H1 (cell line): ENCODE data around the gene MAPK11. TPM values are rescaled to one million over a fixed set of nuclear protein-coding genes. Genes with fewer than 3 reads are reported as not detected.

Experiments used
- CTCF ChIA-PET: fragments of 300-600 bp; sonication (Branson Sonifier 250); formaldehyde crosslinking; loops from one replicate; lab custom pipeline; 2021; ENCODE audit not compliant: partially characterized antibody; lab: Charles Lee
- POLR2A ChIA-PET: fragments of 300-600 bp; sonication (Branson Sonifier 250); formaldehyde crosslinking; loops from one replicate; lab custom pipeline; 2021; ENCODE audit warnings: inconsistent platforms; ENCODE audit not compliant: partially characterized antibody; lab: Charles Lee
- DNase-seq, 2 experiments: peaks; one replicate each; pipeline versions ENCODE4 v3.0.0 to v3.0.0-alpha.2; 2010 to 2022; ENCODE audit warnings: low spot score in 2 of 2, low read depth in 1 of 2, mixed read lengths in 1 of 2
- FAIRE-seq: peaks from 2 replicates; lab custom pipeline; 2011; peaks lifted over from hg19 to GRCh38; lab: Jason Lieb, UNC
- H2AFZ ChIP-seq: 2 replicates; pipeline ENCODE4 v1.8.1; 2012; ENCODE audit warnings: low read length, inconsistent platforms
- H2AK5ac ChIP-seq: 2 replicates; pipeline ENCODE4 v1.6.1; 2013; ENCODE audit warnings: low read depth, low read length
- H2BK120ac ChIP-seq: replicated peaks from 2 replicates; pipeline ENCODE3; 2013; ENCODE audit warnings: low read depth, low read length, inconsistent platforms
- H2BK12ac ChIP-seq: 2 replicates; pipeline ENCODE4 v1.6.1; 2013; ENCODE audit warnings: low read depth, low read length
- H2BK15ac ChIP-seq: 2 replicates; pipeline ENCODE4 v1.6.1; 2013; ENCODE audit warnings: low read length
- H2BK20ac ChIP-seq: 2 replicates; pipeline ENCODE4 v1.6.1; 2013; ENCODE audit warnings: low read length
- H2BK5ac ChIP-seq: 2 replicates; pipeline ENCODE4 v1.6.1; 2013; ENCODE audit warnings: low read depth, low read length
- H3K14ac ChIP-seq: 2 replicates; pipeline ENCODE4 v1.6.1; 2013; ENCODE audit warnings: inconsistent platforms; ENCODE audit not compliant: insufficient read length
- H3K18ac ChIP-seq: 2 replicates; pipeline ENCODE4 v1.6.1; 2013; ENCODE audit warnings: low read length; ENCODE audit errors: extremely low read depth
- H3K23ac ChIP-seq: 2 replicates; pipeline ENCODE4 v1.6.1; 2013; ENCODE audit warnings: inconsistent platforms; ENCODE audit not compliant: insufficient read length
- H3K23me2 ChIP-seq: 2 replicates; pipeline ENCODE4 v1.6.1; 2013; ENCODE audit warnings: low read depth, low read length
- H3K27ac ChIP-seq: 2 replicates; pipeline ENCODE4 v1.6.1; 2011; ENCODE audit warnings: low read depth, low read length, inconsistent platforms
- H3K27me3 ChIP-seq, 4 experiments: replicated peaks in 1 of 4; 1 replicate in 1 of 4; 2 replicates in 3 of 4; pipeline versions ENCODE4 v1.6.1 to v1.8.1; 2011 to 2013; ENCODE audit warnings: low read length in 3 of 4, mild to moderate bottlenecking in 3 of 4, inconsistent platforms in 2 of 4, mixed read lengths in 2 of 4, moderate library complexity in 1 of 4; ENCODE audit not compliant: control insufficient read depth in 3 of 4, insufficient read depth in 3 of 4; ENCODE audit errors: extremely low read depth in 1 of 4
- H3K36me3 ChIP-seq, 4 experiments: 2 replicates each; pipeline versions ENCODE4 v1.6.1 to v1.8.1; 2011 to 2013; ENCODE audit warnings: mild to moderate bottlenecking in 4 of 4, low read length in 3 of 4, moderate library complexity in 2 of 4, control low read depth in 1 of 4, inconsistent platforms in 1 of 4; ENCODE audit not compliant: insufficient read depth in 4 of 4, control insufficient read depth in 2 of 4
- H3K4ac ChIP-seq: replicated peaks from 2 replicates; pipeline ENCODE3; 2013; ENCODE audit warnings: low read length, low read depth, mixed read lengths, inconsistent platforms; ENCODE audit not compliant: insufficient read length
- H3K4me1 ChIP-seq, 4 experiments: replicated peaks in 1 of 4; 1 replicate in 1 of 4; 2 replicates in 3 of 4; pipeline versions ENCODE4 v1.6.1 to v1.8.1; 2011 to 2013; ENCODE audit warnings: low read length in 3 of 4, inconsistent platforms in 2 of 4, mixed read lengths in 1 of 4; ENCODE audit not compliant: insufficient read depth in 4 of 4, control insufficient read depth in 3 of 4
- H3K4me2 ChIP-seq, 2 experiments: 2 replicates each; pipeline versions ENCODE4 v1.6.1 to v1.8.1; 2011 to 2013; ENCODE audit warnings: low read depth in 2 of 2, low read length in 2 of 2, control low read depth in 1 of 2, inconsistent platforms in 1 of 2, mild to moderate bottlenecking in 1 of 2; ENCODE audit not compliant: insufficient read depth in 1 of 2
- H3K4me3 ChIP-seq, 4 experiments: fragments of 200-600, 300-600 bp in 1 of 4; sonication (generic), shearing (Covaris generic), sonication (Bioruptor Twin) in 1 of 4; 2 replicates each; pipeline versions ENCODE4 v1.5.1 to v1.8.1; 2011 to 2016; ENCODE audit warnings: low read length in 4 of 4, low read depth in 3 of 4, control low read depth in 2 of 4, inconsistent platforms in 2 of 4, mild to moderate bottlenecking in 2 of 4, mixed read lengths in 1 of 4, moderate library complexity in 1 of 4; ENCODE audit not compliant: insufficient read depth in 2 of 4; ENCODE audit errors: extremely low read depth in 1 of 4
- H3K56ac ChIP-seq: replicated peaks from 2 replicates; pipeline ENCODE3; 2013; ENCODE audit warnings: low read depth, mild to moderate bottlenecking, mixed read lengths, low read length, inconsistent platforms; ENCODE audit not compliant: insufficient read length
- H3K79me1 ChIP-seq: 2 replicates; pipeline ENCODE4 v1.6.1; 2013; ENCODE audit warnings: low read depth, low read length, control low read depth
- H3K79me2 ChIP-seq, 2 experiments: 2 replicates each; pipeline versions ENCODE4 v1.6.1 to v1.8.1; 2012 to 2013; ENCODE audit warnings: low read length in 2 of 2, mild to moderate bottlenecking in 2 of 2, inconsistent platforms in 1 of 2; ENCODE audit not compliant: insufficient read depth in 2 of 2, control insufficient read depth in 1 of 2
- H3K9ac ChIP-seq, 4 experiments: replicated peaks in 1 of 4; 1 replicate in 1 of 4; 2 replicates in 3 of 4; pipeline versions ENCODE4 v1.6.1 to v1.8.1; 2011 to 2013; ENCODE audit warnings: low read depth in 3 of 4, low read length in 3 of 4, control low read depth in 2 of 4, mild to moderate bottlenecking in 2 of 4, moderate library complexity in 2 of 4, inconsistent platforms in 1 of 4; ENCODE audit errors: extremely low read depth in 1 of 4
- H3K9me3 ChIP-seq, 2 experiments: 2 replicates each; pipeline versions ENCODE4 v1.6.1 to v1.8.1; 2012 to 2013; ENCODE audit warnings: mild to moderate bottlenecking in 2 of 2, moderate library complexity in 2 of 2, control low read depth in 1 of 2, inconsistent platforms in 1 of 2, low read depth in 1 of 2, low read length in 1 of 2, mixed read lengths in 1 of 2; ENCODE audit not compliant: insufficient read depth in 2 of 2
- H4K20me1 ChIP-seq, 2 experiments: replicated peaks in 1 of 2; 2 replicates each; pipeline versions ENCODE3 to v1.8.1; 2011 to 2013; ENCODE audit warnings: inconsistent platforms in 2 of 2, low read length in 2 of 2, mild to moderate bottlenecking in 1 of 2; ENCODE audit not compliant: insufficient read depth in 2 of 2, control insufficient read depth in 1 of 2
- H4K5ac ChIP-seq: 2 replicates; pipeline ENCODE4 v1.6.1; 2013; ENCODE audit warnings: low read length, low read depth, mixed read lengths, inconsistent platforms; ENCODE audit not compliant: insufficient read length
- H4K8ac ChIP-seq: 2 replicates; pipeline ENCODE4 v1.8.0; 2013; ENCODE audit warnings: mild to moderate bottlenecking, moderate library complexity, low read length, inconsistent platforms; ENCODE audit not compliant: insufficient read depth; ENCODE audit errors: extremely low read depth
- H4K91ac ChIP-seq: replicated peaks from 2 replicates; pipeline ENCODE3; 2013; ENCODE audit warnings: low read length, mixed read lengths, inconsistent platforms; ENCODE audit not compliant: insufficient read length
- ASH2L ChIP-seq: fragments of 200-600, 300-600 bp; sonication (generic); IDR thresholded peaks from one replicate; pipeline ENCODE4 v1.7.1; 2017; ENCODE audit warnings: low read length
- BRCA1 ChIP-seq: IDR thresholded peaks from 2 replicates; pipeline ENCODE4 v1.6.1; 2012; ENCODE audit warnings: low read depth, low read length, improper control_type of control experiment
- CBX8 ChIP-seq: fragments of 300-800, 300-1000 bp; sonication (generic); IDR thresholded peaks from 2 replicates; pipeline ENCODE4 v1.7.1; 2016; ENCODE audit warnings: low read depth, low read length, borderline replicate concordance
- CHD1 ChIP-seq: IDR thresholded peaks from 2 replicates; pipeline ENCODE4 v1.6.1; 2012; ENCODE audit warnings: low read depth, low read length, improper control_type of control experiment
- EGR1 ChIP-seq: IDR thresholded peaks from 2 replicates; pipeline ENCODE4 v1.6.1; 2011; ENCODE audit warnings: low read depth, low read length, borderline replicate concordance
- GABPA ChIP-seq: IDR thresholded peaks from 2 replicates; pipeline ENCODE4 v1.6.1; 2011; ENCODE audit warnings: mild to moderate bottlenecking, low read length, moderate library complexity, borderline replicate concordance; ENCODE audit not compliant: insufficient read depth
- GTF2F1 ChIP-seq: IDR thresholded peaks from 2 replicates; pipeline ENCODE4 v1.6.1; 2012; ENCODE audit warnings: low read depth, low read length, improper control_type of control experiment, borderline replicate concordance
- HDAC2 ChIP-seq, 2 experiments: fragments of 300-600 bp in 1 of 2; sonication (generic) in 1 of 2; IDR thresholded peaks; 2 replicates each; pipeline ENCODE4 v1.6.1; 2011 to 2012; ENCODE audit warnings: low read depth in 2 of 2, low read length in 2 of 2, mild to moderate bottlenecking in 2 of 2, moderate library complexity in 2 of 2, borderline replicate concordance in 1 of 2, inconsistent platforms in 1 of 2
- KDM1A ChIP-seq: fragments of 200-600, 300-600 bp; sonication (generic); IDR thresholded peaks from 2 replicates; pipeline ENCODE4 v1.7.1; 2016; ENCODE audit warnings: mild to moderate bottlenecking, low read length, borderline replicate concordance
- KDM4A ChIP-seq: IDR thresholded peaks from one replicate; pipeline ENCODE4 v1.7.1; 2012; ENCODE audit warnings: low read depth, mild to moderate bottlenecking, moderate library complexity, low read length, inconsistent platforms; ENCODE audit not compliant: severe bottlenecking
- MAX ChIP-seq: IDR thresholded peaks from 2 replicates; pipeline ENCODE4 v1.6.1; 2012; ENCODE audit warnings: inconsistent platforms
- POLR2AphosphoS5 ChIP-seq: IDR thresholded peaks from 2 replicates; pipeline ENCODE4 v1.6.1; 2011; ENCODE audit warnings: low read depth, low read length
- SUZ12 ChIP-seq: fragments of 200-600 bp; sonication (generic); IDR thresholded peaks from 2 replicates; pipeline ENCODE4 v1.6.1; 2012; ENCODE audit warnings: mild to moderate bottlenecking, inconsistent platforms, low read length, moderate library complexity, mixed read lengths
- TBP ChIP-seq: IDR thresholded peaks from 2 replicates; pipeline ENCODE4 v1.6.1; 2011; ENCODE audit warnings: low read depth, low read length, improper control_type of control experiment
- WGBS, 2 experiments: shearing (Covaris generic) in 1 of 2; methylation state at CpG; one replicate each; pipeline versions ENCODE4 v1.1.6 to v1.1.7; 2013 to 2015; ENCODE audit warnings: low lambda C conversion rate in 2 of 2, mixed read lengths in 2 of 2, inconsistent platforms in 1 of 2, low coverage in 1 of 2, missing lambda C conversion rate in 1 of 2; ENCODE audit not compliant: insufficient replicate concordance in 2 of 2, insufficient coverage in 1 of 2, insufficient read length in 1 of 2; ENCODE audit errors: extremely low coverage in 1 of 2, missing lambda C conversion rate in 1 of 2; 5-methylcytosine and 5-hydroxymethylcytosine counted together
- polyA plus RNA-seq, 7 experiments: library from polyadenylated mRNA; depleted of rRNA in 3 of 7; stranded (reverse) in 5 of 7; unstranded in 2 of 7; fragments of >200 nt in 5 of 7; fragments of 200-250 nt in 2 of 7; gene quantifications; 1 replicate in 5 of 7; 2 replicates in 1 of 7; 4 replicates in 1 of 7; pipeline versions ENCODE4 v1.2.1 to v1.2.3, GENCODE V29; 2011 to 2013; ENCODE audit warnings: missing spikeins in 2 of 7, mixed read lengths in 2 of 7
- total RNA-seq: library from RNA; stranded (reverse); fragmentation: NEBNext Ultra II Directional; extraction: Animal tissue kit (Norgen Biotek cat#: 25700); gene quantifications from 2 replicates; pipeline ENCODE4 v1.2.1, GENCODE V29; 2021

MAPK11 gene
- total and polyA plus RNA-seq, 2 of the 8 experiments (the other 6 are each of a cell fraction or from before 2014, with no cell fraction given) = 0.70 to 1.5 TPM

GRCh38 chr22:50281384-50281760 lies 11.2 kb upstream of the MAPK11 start:
- H3K4ac ChIP-seq = no peak overlapping the region
- no peak overlapping the region for H3K14ac ChIP-seq
- H3K79me2 ChIP-seq = no peaks in the 10 kb centered on the region
- no peaks in the 10 kb centered on the region for H3K23me2 ChIP-seq
- H3K36me3 ChIP-seq = peaks cover 26 to 87% (median 45%) of the 10 kb centered on the region in 4 experiments
- 92% methylated on average over 33 of the region's 36 CpGs; no CpG with 5 or more reads in 1 of the 2 experiments for WGBS, 2 experiments
- peaks cover 0 to 2% (median 0%) of the 10 kb centered on the region in 4 experiments; a peak in 2 of 7 replicates for H3K4me1 ChIP-seq
- no peak overlapping the region for H2BK5ac ChIP-seq
- no peak overlapping the region for H2BK120ac ChIP-seq
- H4K20me1 ChIP-seq = peaks cover 0 to 10% of the 10 kb centered on the region in 2 experiments
- no peaks in the 10 kb centered on the region for H3K27me3 ChIP-seq
- no peak overlapping the region for H3K9ac ChIP-seq
- no peak overlapping the region for H2BK12ac ChIP-seq
- no peak overlapping the region for H4K8ac ChIP-seq
- no peaks in the 10 kb centered on the region for H3K79me1 ChIP-seq
- no peak overlapping the region for H2BK20ac ChIP-seq
- no peak overlapping the region for H2AK5ac ChIP-seq
- no peak overlapping the region for H3K4me2 ChIP-seq
- POLR2A ChIA-PET = interaction anchor here (1.0 to 1.2 kb wide), 3 partner anchors 12 to 161 kb away, joined by 3 to 6 read pairs (median 4); no protein-coding TSS in a partner anchor
- H2BK15ac ChIP-seq = no peak overlapping the region
- H3K9me3 ChIP-seq = peaks cover 3 to 12% of the 10 kb centered on the region in 2 experiments; a peak in 3 of 4 replicates
- no peak overlapping the region for H3K4me3 ChIP-seq
- H2AFZ ChIP-seq = no peak overlapping the region
- H3K23ac ChIP-seq = no peak overlapping the region
- H3K56ac ChIP-seq = no peak overlapping the region
- H3K27ac ChIP-seq = no peak overlapping the region
- CTCF ChIA-PET = interaction anchor here (1.2 to 3.5 kb wide), 4 partner anchors 9 to 60 kb away, joined by 3 to 11 read pairs (median 5); no protein-coding TSS in a partner anchor
- H4K5ac ChIP-seq = no peak overlapping the region
- H4K91ac ChIP-seq = no peak overlapping the region
- DNase-seq (no peak), FAIRE-seq (no peak)
- no peak overlapping the region for H3K18ac ChIP-seq
- TF ChIP-seq KDM4A (no peak), POLR2AphosphoS5 (no peak), SUZ12 (no peak), EGR1 (no peak), CHD1 (no peak), CBX8 (no peak), ASH2L (no peak), BRCA1 (no peak), TBP (no peak), GABPA (no peak), MAX (no peak), KDM1A (no peak), HDAC2 (IDR thresholded peaks at IDR 0.05; ENCODE audit: borderline replicate concordance in 1 of 2, low read depth in 2 of 2, low read length in 2 of 2) (no peak), GTF2F1 (no peak)
